HepG2 (cell line): ENCODE results near the gene IZUMO4. TPM values are rescaled to one million over a fixed set of nuclear protein-coding genes. Genes with fewer than 3 reads are reported as not detected.

ENCODE experiments used
- EP300 ChIP-seq, 3 experiments: sonication (generic) in 1 of 3; formaldehyde crosslinking in 1 of 3; IDR thresholded peaks; 2 replicates each; pipeline versions ENCODE4 v1.5.1 to v1.6.1; 2011 to 2020; ENCODE audit warnings: low read depth in 2 of 3, low read length in 2 of 3, borderline replicate concordance in 1 of 3, improper control_type of control experiment in 1 of 3, mild to moderate bottlenecking in 1 of 3, missing genetic modification reagents in 1 of 3, moderate library complexity in 1 of 3
- ESRRA ChIP-seq: sonication (generic); formaldehyde crosslinking; IDR thresholded peaks from 2 replicates; pipeline ENCODE4 v1.5.1; 2020; ENCODE audit warnings: mild to moderate bottlenecking, low read depth, missing genetic modification reagents
- GATA4 ChIP-seq: sonication (generic); IDR thresholded peaks from 2 replicates; pipeline ENCODE4 v1.6.1; 2016; ENCODE audit warnings: antibody characterized with exemption, low read depth, borderline replicate concordance
- HNF4A ChIP-seq: sonication (generic); formaldehyde crosslinking; IDR thresholded peaks from 2 replicates; pipeline ENCODE4 v1.4.0; 2020; ENCODE audit warnings: missing genetic modification reagents
- HNRNPLL ChIP-seq: fragments of 200-400 bp; formaldehyde crosslinking; IDR thresholded peaks from 2 replicates; pipeline ENCODE4 v1.6.1; 2017; ENCODE audit warnings: mild to moderate bottlenecking, low read depth, low read length; ENCODE audit not compliant: poor library complexity, severe bottlenecking
- KLF12 ChIP-seq: sonication (generic); formaldehyde crosslinking; IDR thresholded peaks from 2 replicates; pipeline ENCODE4 v1.4.0; 2020; ENCODE audit warnings: missing genetic modification reagents, borderline replicate concordance
- MED8 ChIP-seq: sonication (generic); formaldehyde crosslinking; IDR thresholded peaks from 2 replicates; pipeline ENCODE4 v1.8.1; 2023; ENCODE audit warnings: mild to moderate bottlenecking, missing genetic modification reagents; ENCODE audit not compliant: insufficient replicate concordance
- MTF2 ChIP-seq: sonication (generic); formaldehyde crosslinking; IDR thresholded peaks from 2 replicates; pipeline ENCODE4 v1.5.0; 2020; ENCODE audit warnings: missing genetic modification reagents, borderline replicate concordance
- NFATC3 ChIP-seq: sonication (generic); formaldehyde crosslinking; IDR thresholded peaks from 2 replicates; pipeline ENCODE4 v1.5.1; 2020; ENCODE audit warnings: mild to moderate bottlenecking, missing genetic modification reagents
- YY1 ChIP-seq: IDR thresholded peaks from 2 replicates; pipeline ENCODE4 v1.6.1; 2011; ENCODE audit warnings: low read length, low read depth, moderate library complexity, mild to moderate bottlenecking; ENCODE audit not compliant: insufficient read depth, insufficient replicate concordance
- ZFP91 ChIP-seq: sonication (generic); formaldehyde crosslinking; IDR thresholded peaks from 2 replicates; pipeline ENCODE4 v1.9.0; 2022; ENCODE audit warnings: missing genetic modification reagents, mild to moderate bottlenecking, borderline replicate concordance
- ZHX1 ChIP-seq: sonication (generic); formaldehyde crosslinking; IDR thresholded peaks from 2 replicates; pipeline ENCODE4 v1.8.1; 2022; ENCODE audit warnings: low read depth, mild to moderate bottlenecking, missing genetic modification reagents
- ZMYM3 ChIP-seq: sonication (generic); formaldehyde crosslinking; IDR thresholded peaks from 2 replicates; pipeline ENCODE4 v1.5.1; 2020; ENCODE audit warnings: mild to moderate bottlenecking, missing genetic modification reagents
- ZNF263 ChIP-seq: sonication (generic); formaldehyde crosslinking; IDR thresholded peaks from 2 replicates; pipeline ENCODE4 v1.4.0; 2020; ENCODE audit warnings: missing genetic modification reagents
- ZNF772 ChIP-seq: sonication (generic); formaldehyde crosslinking; IDR thresholded peaks from 2 replicates; pipeline ENCODE4 v1.5.0; 2020; ENCODE audit warnings: mild to moderate bottlenecking, missing genetic modification reagents
- ZSCAN21 ChIP-seq: sonication (generic); formaldehyde crosslinking; IDR thresholded peaks from 2 replicates; pipeline ENCODE4 v1.8.0; 2022; ENCODE audit warnings: mild to moderate bottlenecking, missing genetic modification reagents, moderate library complexity, borderline replicate concordance
- polyA plus RNA-seq, 8 experiments: library from polyadenylated mRNA; depleted of rRNA in 3 of 8; stranded (reverse) in 7 of 8; unstranded in 1 of 8; fragments of >200 nt; fragmentation: Illumina TruSeq in 4 of 8; extraction: Trizol in 4 of 8; gene quantifications; 2 replicates each; pipeline versions ENCODE4 v1.2.1 to v1.2.3, GENCODE V29; 2011 to 2016; ENCODE audit warnings: low read depth in 4 of 8, missing spikeins in 1 of 8, mixed read lengths in 1 of 8; ENCODE audit not compliant: insufficient read depth in 1 of 8
- total RNA-seq, 5 experiments: library from RNA; depleted of rRNA; stranded (reverse); fragments of >200 nt; fragmentation: Illumina TruSeq; extraction: Trizol; gene quantifications; 2 replicates each; pipeline ENCODE4 v1.2.3, GENCODE V29; 2016; ENCODE audit warnings: low read depth in 1 of 5
- TF ChIP-seq, protein P1 (sequence below): sonication (generic); formaldehyde crosslinking; IDR thresholded peaks from 2 replicates; pipeline ENCODE4 v1.8.0; 2023; ENCODE audit warnings: mild to moderate bottlenecking, missing genetic modification reagents
- TF ChIP-seq, protein P2 (sequence below): sonication (generic); formaldehyde crosslinking; IDR thresholded peaks from 2 replicates; pipeline ENCODE4 v1.4.0; 2020; ENCODE audit warnings: missing genetic modification reagents, borderline replicate concordance

The IZUMO4 gene
- total and polyA plus RNA-seq, 2 of the 13 experiments (the other 11 are each of a cell fraction or from before 2014, with no cell fraction given), result 0.77 to 3.9 TPM

DNA sequence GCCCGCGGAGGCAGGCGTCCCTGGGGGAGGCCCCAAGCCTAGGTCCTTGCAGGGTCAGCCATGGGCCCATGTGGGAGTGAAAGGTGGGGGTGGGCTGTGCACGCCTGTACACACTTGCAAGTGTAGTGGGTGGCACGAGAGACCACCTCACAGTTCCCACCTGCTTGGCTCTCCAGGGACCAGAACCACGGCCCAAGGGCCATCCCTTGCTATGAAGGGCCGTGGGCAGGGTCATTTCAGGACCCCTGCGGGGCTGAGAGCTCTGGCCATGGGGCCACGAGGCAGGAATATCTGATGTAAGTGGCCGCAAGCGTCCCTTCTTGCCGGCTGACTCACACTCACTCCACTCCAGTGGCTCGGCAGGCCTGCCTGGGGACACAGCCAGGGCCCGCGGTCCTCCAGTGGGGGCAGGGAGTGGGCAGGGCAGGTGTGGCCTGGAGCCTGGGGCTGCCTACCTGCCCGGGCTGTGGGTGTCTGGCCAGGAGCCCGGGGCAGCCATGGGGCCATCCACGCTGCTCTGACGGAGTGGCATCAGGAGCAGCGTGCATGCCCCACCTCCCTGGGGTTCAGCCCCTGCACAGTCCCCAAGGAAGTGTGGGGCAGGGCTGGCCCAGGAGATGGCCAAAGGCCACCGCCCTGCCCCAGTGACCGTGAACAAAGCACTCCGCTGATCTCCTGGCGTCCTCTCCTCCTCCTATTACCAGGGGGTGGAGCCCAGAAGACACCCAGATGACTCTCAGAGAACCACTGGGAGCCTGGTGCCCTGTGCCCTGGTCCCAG, 37.1 kb upstream of the IZUMO4 start (continued):
- peak; percentile 60; the same call in 1 of the 2 replicates for TF ChIP-seq ZHX1 (CRISPR knock-in tag)
- TF ChIP-seq, protein P1, sequence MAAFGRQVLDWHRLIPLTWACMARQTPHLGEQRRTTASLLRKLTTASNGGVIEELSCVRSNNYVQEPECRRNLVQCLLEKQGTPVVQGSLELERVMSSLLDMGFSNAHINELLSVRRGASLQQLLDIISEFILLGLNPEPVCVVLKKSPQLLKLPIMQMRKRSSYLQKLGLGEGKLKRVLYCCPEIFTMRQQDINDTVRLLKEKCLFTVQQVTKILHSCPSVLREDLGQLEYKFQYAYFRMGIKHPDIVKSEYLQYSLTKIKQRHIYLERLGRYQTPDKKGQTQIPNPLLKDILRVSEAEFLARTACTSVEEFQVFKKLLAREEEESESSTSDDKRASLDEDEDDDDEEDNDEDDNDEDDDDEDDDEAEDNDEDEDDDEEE, result 0 out of 2 replicates have a peak, but pooled peaks have one; percentile 31
- peak; percentile 84 for TF ChIP-seq ZFP91 (CRISPR knock-in tag)
- peak; percentile 75 for TF ChIP-seq HNF4A
- TF ChIP-seq YY1, result peak; percentile 30
- peak; percentile 63; the same call in 1 of the 2 replicates for TF ChIP-seq ZNF263 (CRISPR knock-in tag)
- TF ChIP-seq, protein P2, sequence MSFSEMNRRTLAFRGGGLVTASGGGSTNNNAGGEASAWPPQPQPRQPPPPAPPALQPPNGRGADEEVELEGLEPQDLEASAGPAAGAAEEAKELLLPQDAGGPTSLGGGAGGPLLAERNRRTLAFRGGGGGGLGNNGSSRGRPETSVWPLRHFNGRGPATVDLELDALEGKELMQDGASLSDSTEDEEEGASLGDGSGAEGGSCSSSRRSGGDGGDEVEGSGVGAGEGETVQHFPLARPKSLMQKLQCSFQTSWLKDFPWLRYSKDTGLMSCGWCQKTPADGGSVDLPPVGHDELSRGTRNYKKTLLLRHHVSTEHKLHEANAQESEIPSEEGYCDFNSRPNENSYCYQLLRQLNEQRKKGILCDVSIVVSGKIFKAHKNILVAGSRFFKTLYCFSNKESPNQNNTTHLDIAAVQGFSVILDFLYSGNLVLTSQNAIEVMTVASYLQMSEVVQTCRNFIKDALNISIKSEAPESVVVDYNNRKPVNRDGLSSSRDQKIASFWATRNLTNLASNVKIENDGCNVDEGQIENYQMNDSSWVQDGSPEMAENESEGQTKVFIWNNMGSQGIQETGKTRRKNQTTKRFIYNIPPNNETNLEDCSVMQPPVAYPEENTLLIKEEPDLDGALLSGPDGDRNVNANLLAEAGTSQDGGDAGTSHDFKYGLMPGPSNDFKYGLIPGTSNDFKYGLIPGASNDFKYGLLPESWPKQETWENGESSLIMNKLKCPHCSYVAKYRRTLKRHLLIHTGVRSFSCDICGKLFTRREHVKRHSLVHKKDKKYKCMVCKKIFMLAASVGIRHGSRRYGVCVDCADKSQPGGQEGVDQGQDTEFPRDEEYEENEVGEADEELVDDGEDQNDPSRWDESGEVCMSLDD (CRISPR knock-in tag), result no peak
- TF ChIP-seq ESRRA, result peak; percentile 73; the same call in 1 of the 2 replicates
- TF ChIP-seq MTF2 (CRISPR knock-in tag), result peak; percentile 26; the same call in 1 of the 2 replicates
- peak; percentile 83 for TF ChIP-seq MED8
- peak; percentile 3 to 17; a peak in 2 of 4 replicates for TF ChIP-seq EP300 (IDR thresholded peaks at IDR 0.05; ENCODE audit: low read depth in 2 of 2, low read length in 2 of 2)
- peak; percentile 81 for TF ChIP-seq EP300 (CRISPR knock-in tag; IDR thresholded peaks at IDR 0.05; ENCODE audit: borderline replicate concordance)
- TF ChIP-seq KLF12 (CRISPR knock-in tag), result peak; percentile 19; the same call in 1 of the 2 replicates
- TF ChIP-seq ZSCAN21 (CRISPR knock-in tag), result peak; percentile 91
- TF ChIP-seq ZMYM3 (CRISPR knock-in tag), result 0 out of 2 replicates have a peak, but pooled peaks have one; percentile 27
- TF ChIP-seq HNRNPLL, result peak; percentile 66
- no peak for TF ChIP-seq ZNF772 (CRISPR knock-in tag)
- no peak for TF ChIP-seq GATA4
- peak; percentile 17; the same call in 1 of the 2 replicates for TF ChIP-seq NFATC3 (CRISPR knock-in tag)
